Loucy (cell line): Measurements from ENCODE around the gene FBXW9.

Experiments
- H2AFZ ChIP-seq: fragments of 200-600 bp; sonication (generic); 2 replicates; pipeline ENCODE4 v1.6.0; 2016; ENCODE audit warnings: antibody characterized with exemption, mild to moderate bottlenecking, low read length, moderate library complexity
- H3F3A ChIP-seq: fragments of 200-600 bp; 2 replicates; pipeline ENCODE4 v1.6.0; 2016; ENCODE audit warnings: antibody characterized with exemption, low read depth, mild to moderate bottlenecking
- H3K27me3 ChIP-seq: fragments of 200-600 bp; sonication (generic); 2 replicates; pipeline ENCODE4 v1.6.1; 2014; ENCODE audit warnings: low read length, mild to moderate bottlenecking; ENCODE audit not compliant: insufficient read depth, poor library complexity, severe bottlenecking
- H3K36me3 ChIP-seq: fragments of 200-600 bp; sonication (generic); 2 replicates; pipeline ENCODE4 v1.6.1; 2016; ENCODE audit warnings: low read length; ENCODE audit not compliant: insufficient read depth
- H3K4me1 ChIP-seq: fragments of 200-600 bp; sonication (generic); 2 replicates; pipeline ENCODE4 v1.5.1; 2014; ENCODE audit warnings: low read length, mild to moderate bottlenecking; ENCODE audit not compliant: insufficient read depth, poor library complexity, severe bottlenecking
- H3K4me2 ChIP-seq: fragments of 200-600 bp; sonication (generic); 2 replicates; pipeline ENCODE4 v1.6.0; 2014; ENCODE audit warnings: antibody characterized with exemption, low read length, low read depth, mild to moderate bottlenecking; ENCODE audit not compliant: poor library complexity, severe bottlenecking
- H3K4me3 ChIP-seq: fragments of 200-600 bp; sonication (generic); 2 replicates; pipeline ENCODE4 v1.5.1; 2014; ENCODE audit warnings: low read length, mild to moderate bottlenecking, mixed read lengths; ENCODE audit not compliant: poor library complexity, severe bottlenecking
- H3K79me2 ChIP-seq: fragments of 200-600 bp; sonication (generic); 2 replicates; pipeline ENCODE4 v1.6.1; 2014; ENCODE audit warnings: low read length; ENCODE audit not compliant: insufficient read depth
- H3K9ac ChIP-seq: fragments of 200-600 bp; sonication (generic); 2 replicates; pipeline ENCODE4 v1.6.0; 2014; ENCODE audit warnings: mild to moderate bottlenecking, low read depth, low read length, moderate library complexity; ENCODE audit not compliant: poor library complexity, severe bottlenecking
- H3K9me2 ChIP-seq: fragments of 200-600 bp; sonication (generic); replicated peaks from 2 replicates; pipeline ENCODE4 v1.6.1; 2016; ENCODE audit warnings: low read depth, low read length, mixed read lengths
- H3K9me3 ChIP-seq: fragments of 200-600 bp; sonication (generic); 2 replicates; pipeline ENCODE4 v1.6.1; 2014; ENCODE audit warnings: mild to moderate bottlenecking, antibody characterized with exemption, low read length, low read depth; ENCODE audit not compliant: insufficient read depth
- H4K20me1 ChIP-seq: fragments of 200-600 bp; sonication (generic); 2 replicates; pipeline ENCODE4 v1.6.0; 2014; ENCODE audit warnings: antibody characterized with exemption, low read length, mild to moderate bottlenecking; ENCODE audit not compliant: insufficient read depth, poor library complexity, severe bottlenecking
- EZH2phosphoT487 ChIP-seq: fragments of 200-600 bp; IDR thresholded peaks from 2 replicates; pipeline ENCODE4 v1.6.1; 2018; ENCODE audit warnings: antibody characterized with exemption, mild to moderate bottlenecking, moderate library complexity, borderline replicate concordance
- TF ChIP-seq, protein P1 (sequence below): fragments of 200-600 bp; sonication (generic); conservative IDR thresholded peaks from 2 replicates; pipeline ENCODE4 v1.5.1; 2014; ENCODE audit warnings: mild to moderate bottlenecking, antibody characterized with exemption, low read length

FBXW9 gene

DNA sequence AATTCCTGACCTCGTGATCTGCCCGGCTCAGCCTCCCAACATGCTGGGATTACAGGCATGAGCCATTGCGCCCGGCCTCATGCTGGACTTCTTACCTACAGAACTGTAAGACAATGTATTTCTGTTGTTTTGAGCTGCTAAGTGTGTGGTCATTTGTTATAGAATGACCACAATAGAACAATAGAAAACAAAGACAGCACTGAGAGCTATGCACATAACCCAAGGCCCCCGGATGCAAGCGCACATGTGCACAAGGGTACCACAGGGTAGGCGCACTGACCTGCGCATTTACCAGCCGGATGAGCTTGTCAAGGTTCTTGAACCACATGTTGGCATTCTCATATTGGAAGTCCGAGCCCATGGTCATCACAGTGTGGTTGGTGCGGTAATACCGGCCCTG lies 35.5 kb downstream of the FBXW9 start:
- Histone ChIP-seq H3K4me3 (no peak overlapping the region), H3K9me3 (no peaks in the 10 kb centered on the region), H3K4me2 (no peak overlapping the region), H3K27me3 (no peaks in the 10 kb centered on the region), H3K79me2 (peaks cover under 1% of the 10 kb centered on the region; the same call in 1 of the 2 replicates), H3K36me3 (peaks cover 4% of the 10 kb centered on the region; the same call in 1 of the 2 replicates), H4K20me1 (no peaks in the 10 kb centered on the region), H3K9me2 (no peaks in the 10 kb centered on the region), H3K9ac (no peak overlapping the region), H2AFZ (no peak overlapping the region), H3K4me1 (peaks cover 5% of the 10 kb centered on the region), H3F3A (no peaks in the 10 kb centered on the region)
- TF ChIP-seq EZH2phosphoT487 = no peak
- TF ChIP-seq, protein P1, sequence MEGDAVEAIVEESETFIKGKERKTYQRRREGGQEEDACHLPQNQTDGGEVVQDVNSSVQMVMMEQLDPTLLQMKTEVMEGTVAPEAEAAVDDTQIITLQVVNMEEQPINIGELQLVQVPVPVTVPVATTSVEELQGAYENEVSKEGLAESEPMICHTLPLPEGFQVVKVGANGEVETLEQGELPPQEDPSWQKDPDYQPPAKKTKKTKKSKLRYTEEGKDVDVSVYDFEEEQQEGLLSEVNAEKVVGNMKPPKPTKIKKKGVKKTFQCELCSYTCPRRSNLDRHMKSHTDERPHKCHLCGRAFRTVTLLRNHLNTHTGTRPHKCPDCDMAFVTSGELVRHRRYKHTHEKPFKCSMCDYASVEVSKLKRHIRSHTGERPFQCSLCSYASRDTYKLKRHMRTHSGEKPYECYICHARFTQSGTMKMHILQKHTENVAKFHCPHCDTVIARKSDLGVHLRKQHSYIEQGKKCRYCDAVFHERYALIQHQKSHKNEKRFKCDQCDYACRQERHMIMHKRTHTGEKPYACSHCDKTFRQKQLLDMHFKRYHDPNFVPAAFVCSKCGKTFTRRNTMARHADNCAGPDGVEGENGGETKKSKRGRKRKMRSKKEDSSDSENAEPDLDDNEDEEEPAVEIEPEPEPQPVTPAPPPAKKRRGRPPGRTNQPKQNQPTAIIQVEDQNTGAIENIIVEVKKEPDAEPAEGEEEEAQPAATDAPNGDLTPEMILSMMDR = no peak

DNA sequence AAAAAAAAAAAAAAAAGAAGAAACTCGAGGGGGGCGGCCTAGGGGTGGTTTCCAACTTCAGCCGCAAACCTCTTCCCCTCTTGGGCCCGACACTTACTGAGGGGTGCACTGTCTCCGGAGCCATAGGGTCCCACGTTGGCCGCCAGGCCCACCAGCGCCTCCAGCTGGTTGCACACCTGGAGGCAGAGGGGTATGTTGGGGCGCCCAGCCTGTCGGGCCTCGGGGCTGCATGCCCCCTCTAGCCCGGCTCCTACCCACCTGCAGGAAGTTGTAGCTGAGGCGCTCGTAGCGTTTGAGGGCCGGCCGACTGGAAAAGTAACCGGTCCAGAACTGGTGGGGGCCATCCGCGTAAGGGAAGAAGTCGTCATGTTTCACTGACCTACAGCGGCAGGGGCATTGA lies 38.5 kb downstream of the FBXW9 start:
- H3K27me3 ChIP-seq = no peaks in the 10 kb centered on the region
- H3K9me3 ChIP-seq = no peaks in the 10 kb centered on the region
- H4K20me1 ChIP-seq = no peaks in the 10 kb centered on the region
- H3K4me2 ChIP-seq = no peak overlapping the region
- H3K9me2 ChIP-seq = no peaks in the 10 kb centered on the region
- no peaks in the 10 kb centered on the region for H3K79me2 ChIP-seq
- peaks cover 4% of the 10 kb centered on the region; the same call in 1 of the 2 replicates for H3K36me3 ChIP-seq
- no peaks in the 10 kb centered on the region for H3K4me1 ChIP-seq
- H3F3A ChIP-seq = no peaks in the 10 kb centered on the region
- no peak for TF ChIP-seq EZH2phosphoT487
- TF ChIP-seq, protein P1 = peak; percentile 21; the same call in 1 of the 2 replicates
- no peak overlapping the region for H3K4me3 ChIP-seq
- H2AFZ ChIP-seq = no peak overlapping the region
- no peak overlapping the region for H3K9ac ChIP-seq

DNA sequence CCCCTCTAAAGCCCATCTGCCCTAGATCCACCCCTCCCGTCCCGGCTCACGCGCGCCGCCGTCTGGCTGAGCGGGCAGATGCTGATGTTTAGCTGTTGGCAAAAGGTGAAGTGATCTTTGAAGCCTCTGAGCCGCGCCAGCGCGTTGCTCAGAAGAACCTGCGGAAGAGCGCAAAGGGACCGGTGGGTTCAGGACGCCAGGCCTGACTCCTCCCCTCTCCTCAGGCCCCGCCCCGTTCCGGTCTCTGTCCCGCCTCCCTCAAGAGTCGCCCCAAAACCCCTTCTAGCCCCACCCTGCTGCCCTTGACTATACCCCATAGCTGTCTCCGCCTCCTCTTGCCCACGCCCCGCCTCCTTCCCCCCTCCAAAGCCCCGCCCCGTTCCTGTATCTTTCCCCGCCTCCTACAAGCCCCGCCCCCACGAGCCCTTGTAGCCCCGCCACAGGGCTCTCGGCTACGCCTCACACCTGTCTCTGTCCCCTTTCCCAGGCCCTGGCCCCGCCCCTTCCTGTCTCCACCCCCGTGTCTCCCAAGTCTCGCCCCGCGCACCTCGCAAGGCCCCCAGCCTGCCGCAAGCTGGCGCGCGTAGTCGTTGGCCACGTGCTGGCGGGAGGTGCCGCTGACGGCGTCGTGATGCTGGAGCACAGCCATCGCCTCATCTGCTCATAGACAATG lies 39.4 kb downstream of the FBXW9 start:
- H3K79me2 ChIP-seq = no peaks in the 10 kb centered on the region
- no peak overlapping the region for H2AFZ ChIP-seq
- peaks cover 4% of the 10 kb centered on the region; the same call in 1 of the 2 replicates for H3K36me3 ChIP-seq
- no peak for TF ChIP-seq EZH2phosphoT487
- TF ChIP-seq, protein P1 = no peak
- H3F3A ChIP-seq = no peaks in the 10 kb centered on the region
- no peak overlapping the region for H3K4me2 ChIP-seq
- no peak overlapping the region for H3K9ac ChIP-seq
- H3K9me3 ChIP-seq = no peaks in the 10 kb centered on the region
- no peaks in the 10 kb centered on the region for H4K20me1 ChIP-seq
- H3K4me3 ChIP-seq = no peak overlapping the region
- H3K4me1 ChIP-seq = no peaks in the 10 kb centered on the region
- H3K27me3 ChIP-seq = no peaks in the 10 kb centered on the region
- H3K9me2 ChIP-seq = no peaks in the 10 kb centered on the region
